MM.1S (cell line): ENCODE results near the gene ITM2B.

ENCODE experiments used
- DNase-seq: peaks from one replicate; pipeline ENCODE4 v3.0.0-alpha.2; 2015
- H2AFZ ChIP-seq: fragments of 300-600 bp; sonication (generic); 2 replicates; pipeline ENCODE4 v1.6.0; 2016; ENCODE audit warnings: antibody characterized with exemption, low read length
- H3F3A ChIP-seq: fragments of 300-600 bp; sonication (generic); 2 replicates; pipeline ENCODE4 v1.6.1; 2016; ENCODE audit warnings: mild to moderate bottlenecking, antibody characterized with exemption, low read length, moderate library complexity, mixed read lengths; ENCODE audit not compliant: insufficient read depth
- H3K27ac ChIP-seq: fragments of 300-600 bp; sonication (generic); 2 replicates; pipeline ENCODE4 v1.5.1; 2016; ENCODE audit warnings: mild to moderate bottlenecking, low read length
- H3K27me3 ChIP-seq: fragments of 300-600 bp; sonication (generic); replicated peaks from 2 replicates; pipeline ENCODE4 v1.6.0; 2016; ENCODE audit warnings: low read length; ENCODE audit not compliant: insufficient read depth
- H3K36me3 ChIP-seq: fragments of 300-600 bp; sonication (generic); replicated peaks from 2 replicates; pipeline ENCODE4 v1.6.1; 2016; ENCODE audit warnings: mild to moderate bottlenecking, low read length, mixed read lengths; ENCODE audit not compliant: insufficient read depth
- H3K4me1 ChIP-seq: fragments of 300-600 bp; sonication (generic); 2 replicates; pipeline ENCODE4 v1.6.1; 2016; ENCODE audit warnings: low read length, mixed read lengths
- H3K4me2 ChIP-seq: fragments of 300-600 bp; sonication (generic); 2 replicates; pipeline ENCODE4 v1.6.0; 2016; ENCODE audit warnings: low read depth, low read length
- H3K4me3 ChIP-seq: fragments of 300-600 bp; sonication (generic); 2 replicates; pipeline ENCODE4 v1.5.1; 2016; ENCODE audit warnings: low read length, mixed read lengths
- H3K79me2 ChIP-seq: fragments of 300-600 bp; sonication (generic); 2 replicates; pipeline ENCODE4 v1.6.1; 2016; ENCODE audit warnings: mixed run types, low read length, mixed read lengths
- H3K9ac ChIP-seq: fragments of 300-600 bp; sonication (generic); 2 replicates; pipeline ENCODE4 v1.6.1; 2016; ENCODE audit warnings: low read length, mixed read lengths
- H3K9me2 ChIP-seq: fragments of 300-600 bp; sonication (generic); replicated peaks from 2 replicates; pipeline ENCODE4 v1.6.1; 2016; ENCODE audit warnings: mild to moderate bottlenecking, low read length, mixed read lengths; ENCODE audit not compliant: insufficient read depth
- H3K9me3 ChIP-seq: fragments of 300-600 bp; sonication (generic); replicated peaks from 2 replicates; pipeline ENCODE4 v1.6.1; 2016; ENCODE audit warnings: mild to moderate bottlenecking, low read length, mixed read lengths; ENCODE audit not compliant: insufficient read depth
- H4K20me1 ChIP-seq: fragments of 300-600 bp; sonication (generic); 2 replicates; pipeline ENCODE4 v1.6.1; 2016; ENCODE audit warnings: mild to moderate bottlenecking, low read length, moderate library complexity, mixed read lengths; ENCODE audit not compliant: insufficient read depth
- CTCF ChIP-seq: fragments of 300-600 bp; sonication (generic); IDR thresholded peaks from 2 replicates; pipeline ENCODE4 v1.5.1; 2016; ENCODE audit warnings: antibody characterized with exemption, low read length, mixed read lengths
- EZH2 ChIP-seq: fragments of 300-600 bp; sonication (generic); optimal IDR thresholded peaks from 2 replicates; pipeline ENCODE3; 2017; ENCODE audit warnings: low read depth, mild to moderate bottlenecking, antibody characterized with exemption, low read length, mixed read lengths
- EZH2phosphoT487 ChIP-seq: fragments of 300-600 bp; sonication (generic); IDR thresholded peaks from 2 replicates; pipeline ENCODE4 v1.6.1; 2018; ENCODE audit warnings: antibody characterized with exemption, low read length

ITM2B gene

GRCh38 chr13:48220981-48221685 is 11.9 kb upstream of the ITM2B start:
- TF ChIP-seq EZH2 (no peak), EZH2phosphoT487 (no peak), CTCF (no peak)
- Histone ChIP-seq H2AFZ (peak overlapping the region; percentile 48; the same call in 1 of the 2 replicates), H3K4me3 (peak overlapping the region; percentile 17; the same call in 1 of the 2 replicates), H3K4me2 (peak overlapping the region; percentile 54; the same call in 1 of the 2 replicates), H3K9me3 (no peaks in the 10 kb centered on the region), H3K36me3 (no peaks in the 10 kb centered on the region), H3K27ac (no peak overlapping the region), H3K4me1 (peaks cover 4% of the 10 kb centered on the region; the same call in 1 of the 2 replicates), H3K9me2 (no peaks in the 10 kb centered on the region), H3K27me3 (no peaks in the 10 kb centered on the region), H3K9ac (no peak overlapping the region), H3K79me2 (no peaks in the 10 kb centered on the region), H3F3A (no peaks in the 10 kb centered on the region), H4K20me1 (no peaks in the 10 kb centered on the region)
- no peak for DNase-seq

GRCh38 chr13:48221686-48222187 is 11.3 kb upstream of the ITM2B start:
- no peaks in the 10 kb centered on the region for H3K36me3 ChIP-seq
- H3K4me3 ChIP-seq = no peak overlapping the region
- H3K27me3 ChIP-seq = no peaks in the 10 kb centered on the region
- no peaks in the 10 kb centered on the region for H3F3A ChIP-seq
- peak overlapping the region; percentile 48; the same call in 1 of the 2 replicates for H2AFZ ChIP-seq
- no peak overlapping the region for H3K9ac ChIP-seq
- no peaks in the 10 kb centered on the region for H3K9me2 ChIP-seq
- H3K4me1 ChIP-seq = peaks cover 4% of the 10 kb centered on the region; the same call in 1 of the 2 replicates
- DNase-seq = no peak
- H3K79me2 ChIP-seq = no peaks in the 10 kb centered on the region
- H3K27ac ChIP-seq = no peak overlapping the region
- TF ChIP-seq EZH2phosphoT487 (no peak), EZH2 (no peak), CTCF (no peak)
- H3K4me2 ChIP-seq = peak overlapping the region; percentile 54; the same call in 1 of the 2 replicates
- no peaks in the 10 kb centered on the region for H4K20me1 ChIP-seq
- H3K9me3 ChIP-seq = no peaks in the 10 kb centered on the region

GRCh38 chr13:48222358-48223301 is 10.4 kb upstream of the ITM2B start:
- Histone ChIP-seq H3K4me3 (no peak overlapping the region), H3K4me2 (no peak overlapping the region), H3K79me2 (no peaks in the 10 kb centered on the region), H3K27ac (no peak overlapping the region), H3K9me3 (no peaks in the 10 kb centered on the region), H3K9me2 (no peaks in the 10 kb centered on the region), H3K9ac (no peak overlapping the region), H2AFZ (no peak overlapping the region), H3K4me1 (peaks cover 4% of the 10 kb centered on the region; the same call in 1 of the 2 replicates), H3F3A (no peaks in the 10 kb centered on the region), H4K20me1 (no peaks in the 10 kb centered on the region), H3K27me3 (no peaks in the 10 kb centered on the region), H3K36me3 (no peaks in the 10 kb centered on the region)
- no peak for DNase-seq
- TF ChIP-seq EZH2phosphoT487 = no peak
- no peak for TF ChIP-seq EZH2
- no peak for TF ChIP-seq CTCF
